ENCODE data around the gene NUDT3. TPM values are rescaled to one million over a fixed set of nuclear protein-coding genes. Genes with fewer than 3 reads are reported as not detected.
A peak's percentile ranks its signal among the peaks of the same experiment; 100 is the strongest.

NUDT3 gene
- total RNA-seq, 6 experiments from 2014 or later, result 14.5 to 22.7 (median 16.7) TPM

DNA sequence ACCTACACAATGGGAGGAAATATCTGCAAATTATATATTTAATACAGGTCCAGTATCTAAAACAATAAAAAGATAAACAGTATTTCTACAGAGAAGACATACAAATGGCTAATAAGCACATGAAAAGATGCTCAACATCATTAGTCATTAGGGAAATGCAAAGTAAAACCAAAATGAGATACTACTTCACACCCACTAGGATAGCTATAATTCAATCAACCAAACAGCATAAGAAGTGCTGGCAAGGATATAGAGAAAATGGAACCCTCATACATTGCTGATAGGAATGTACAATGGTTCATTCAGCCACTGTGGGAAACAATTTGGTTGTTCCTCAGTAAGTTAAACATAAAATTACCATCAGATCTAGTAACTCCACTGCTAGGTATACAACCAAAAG lies 48.7 kb downstream of the NUDT3 start:
- H3K4me3 ChIP-seq, result no peak overlapping the region
- H3K27ac ChIP-seq, result no peak overlapping the region
- no peaks in the 10 kb centered on the region for H3K36me3 ChIP-seq
- DNase-seq (no peak), ATAC-seq (peak in 1 of 4 donors; percentile 10)
- peaks cover 0 to 5% (median under 1%) of the 10 kb centered on the region in 4 donors for H3K4me1 ChIP-seq
- H3K9me3 ChIP-seq, result no peaks in the 10 kb centered on the region
- no peak for TF ChIP-seq POLR2A (IDR thresholded peaks at IDR 0.05)
- TF ChIP-seq, protein P1, sequence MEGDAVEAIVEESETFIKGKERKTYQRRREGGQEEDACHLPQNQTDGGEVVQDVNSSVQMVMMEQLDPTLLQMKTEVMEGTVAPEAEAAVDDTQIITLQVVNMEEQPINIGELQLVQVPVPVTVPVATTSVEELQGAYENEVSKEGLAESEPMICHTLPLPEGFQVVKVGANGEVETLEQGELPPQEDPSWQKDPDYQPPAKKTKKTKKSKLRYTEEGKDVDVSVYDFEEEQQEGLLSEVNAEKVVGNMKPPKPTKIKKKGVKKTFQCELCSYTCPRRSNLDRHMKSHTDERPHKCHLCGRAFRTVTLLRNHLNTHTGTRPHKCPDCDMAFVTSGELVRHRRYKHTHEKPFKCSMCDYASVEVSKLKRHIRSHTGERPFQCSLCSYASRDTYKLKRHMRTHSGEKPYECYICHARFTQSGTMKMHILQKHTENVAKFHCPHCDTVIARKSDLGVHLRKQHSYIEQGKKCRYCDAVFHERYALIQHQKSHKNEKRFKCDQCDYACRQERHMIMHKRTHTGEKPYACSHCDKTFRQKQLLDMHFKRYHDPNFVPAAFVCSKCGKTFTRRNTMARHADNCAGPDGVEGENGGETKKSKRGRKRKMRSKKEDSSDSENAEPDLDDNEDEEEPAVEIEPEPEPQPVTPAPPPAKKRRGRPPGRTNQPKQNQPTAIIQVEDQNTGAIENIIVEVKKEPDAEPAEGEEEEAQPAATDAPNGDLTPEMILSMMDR (IDR thresholded peaks at IDR 0.05), result no peak
- intact Hi-C loops (cut with DNase I), result no loop called here
- H3K27me3 ChIP-seq, result no peaks in the 10 kb centered on the region

GRCh38 chr6:34342247-34342646 lies 50.2 kb downstream of the NUDT3 start:
- TF ChIP-seq, protein P1 (IDR thresholded peaks at IDR 0.05), result no peak
- no peak for TF ChIP-seq POLR2A (IDR thresholded peaks at IDR 0.05)
- DNase-seq, result no peak
- Histone ChIP-seq H3K36me3 (no peaks in the 10 kb centered on the region), H3K4me3 (no peak overlapping the region), H3K27ac (no peak overlapping the region), H3K27me3 (no peaks in the 10 kb centered on the region), H3K4me1 (peaks cover 0 to 5% (median 0%) of the 10 kb centered on the region in 4 donors), H3K9me3 (no peaks in the 10 kb centered on the region)
- no peak for ATAC-seq
- intact Hi-C loops (cut with DNase I), result no loop called here

GRCh38 chr6:34341481-34341971 lies 50.9 kb downstream of the NUDT3 start:
- no peaks in the 10 kb centered on the region for H3K36me3 ChIP-seq
- ATAC-seq (peak in 2 of 4 donors; percentile 33 to 51), DNase-seq (no peak)
- H3K9me3 ChIP-seq, result no peaks in the 10 kb centered on the region
- no peak overlapping the region for H3K27ac ChIP-seq
- no peaks in the 10 kb centered on the region for H3K27me3 ChIP-seq
- 76% methylated on average over 7 of the region's 8 CpGs for WGBS (ENCODE audit: insufficient coverage, low coverage, low lambda C conversion rate, missing lambda C conversion rate)
- no peak for TF ChIP-seq POLR2A (IDR thresholded peaks at IDR 0.05)
- TF ChIP-seq, protein P1 (IDR thresholded peaks at IDR 0.05), result no peak
- H3K4me1 ChIP-seq, result peaks cover 0 to 5% (median 0%) of the 10 kb centered on the region in 4 donors
- intact Hi-C loops (cut with DNase I), result no loop called here
- H3K4me3 ChIP-seq, result no peak overlapping the region

DNA sequence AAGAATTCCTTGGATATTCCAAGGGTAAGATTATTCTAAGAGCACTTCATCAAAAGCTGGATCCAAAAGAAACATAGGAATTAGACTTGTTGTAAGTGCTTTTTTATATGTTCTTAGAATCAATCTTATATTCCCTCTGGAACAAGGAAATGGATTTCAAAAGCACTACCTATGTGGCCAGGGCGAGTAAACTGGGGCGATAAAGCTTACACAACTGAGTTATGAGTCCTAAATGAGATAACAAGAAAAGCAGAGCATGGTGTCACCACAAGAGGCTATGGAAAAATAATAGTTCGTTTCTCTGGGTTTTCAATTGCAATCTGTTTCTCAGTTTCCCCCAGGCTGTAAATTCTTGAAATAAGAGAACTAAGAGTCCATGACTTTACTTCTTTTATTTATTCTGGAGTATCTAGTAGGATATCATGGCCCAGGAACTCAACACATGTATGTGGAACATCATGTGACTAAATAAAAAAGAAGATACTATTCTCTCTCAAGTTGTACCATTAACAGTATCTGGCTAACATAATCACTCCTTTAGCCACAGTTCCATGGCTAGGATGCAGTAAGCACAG lies 51.5 kb downstream of the NUDT3 start:
- TF ChIP-seq, protein P1 (IDR thresholded peaks at IDR 0.05), result no peak
- TF ChIP-seq POLR2A (IDR thresholded peaks at IDR 0.05), result no peak
- no peak overlapping the region for H3K4me3 ChIP-seq
- no peak overlapping the region for H3K27ac ChIP-seq
- peaks cover 0 to 5% (median 0%) of the 10 kb centered on the region in 4 donors for H3K4me1 ChIP-seq
- intact Hi-C loops (cut with DNase I), result no loop called here
- no peaks in the 10 kb centered on the region for H3K27me3 ChIP-seq
- H3K36me3 ChIP-seq, result no peaks in the 10 kb centered on the region
- DNase-seq (no peak), ATAC-seq (no peak)
- H3K9me3 ChIP-seq, result no peaks in the 10 kb centered on the region
- 83% methylated on average over 3 of the region's 3 CpGs for WGBS (ENCODE audit: insufficient coverage, low coverage, low lambda C conversion rate, missing lambda C conversion rate)

DNA sequence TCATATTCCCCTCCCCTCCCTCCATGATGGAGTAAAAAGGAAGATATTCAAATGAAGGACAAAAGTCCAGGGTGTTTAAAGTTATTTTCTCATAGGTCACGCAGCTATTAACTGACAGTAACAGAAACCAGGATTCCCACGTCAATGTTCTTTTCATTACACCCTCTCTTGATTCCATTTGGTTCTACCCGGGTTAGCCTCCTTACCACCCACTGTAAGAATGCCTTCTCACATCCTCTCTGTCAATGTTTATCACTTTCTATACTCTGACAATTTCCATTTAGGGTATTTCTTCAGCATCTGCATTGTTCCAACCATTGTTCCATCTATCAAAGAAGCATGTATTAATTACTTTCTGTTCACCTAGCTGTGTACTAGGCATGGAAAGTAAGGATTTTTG lies 52.1 kb downstream of the NUDT3 start:
- Histone ChIP-seq H3K27ac (no peak overlapping the region), H3K9me3 (no peaks in the 10 kb centered on the region), H3K36me3 (no peaks in the 10 kb centered on the region), H3K4me1 (peaks cover 0 to 5% (median 0%) of the 10 kb centered on the region in 4 donors), H3K4me3 (no peak overlapping the region), H3K27me3 (no peaks in the 10 kb centered on the region)
- intact Hi-C loops (cut with DNase I), result no loop called here
- no peak for TF ChIP-seq POLR2A (IDR thresholded peaks at IDR 0.05)
- TF ChIP-seq, protein P1 (IDR thresholded peaks at IDR 0.05), result no peak
- DNase-seq (no peak), ATAC-seq (no peak)
- WGBS (ENCODE audit: insufficient coverage, low coverage, low lambda C conversion rate, missing lambda C conversion rate), result 89% methylated on average over 3 of the region's 3 CpGs
